OCI-M2 (cell line): ENCODE measurements around the gene SERPINA10.
"Not testable (repeated sequence)": the region's sequence is repeated elsewhere in the genome, so short reads cannot be mapped to it uniquely, and the experiment has no call there.

Source experiments
- DNase-seq: peaks from one replicate; lab custom pipeline; 2025; ENCODE audit not compliant: unreplicated experiment; lab: John Stamatoyannopoulos, UW

Gene SERPINA10

GRCh38 chr14:94285158-94285557 is 7.9 kb downstream of the SERPINA10 start:
- DNase-seq = no peak

GRCh38 chr14:94284221-94284620 is 8.8 kb downstream of the SERPINA10 start:
- no peak for DNase-seq

GRCh38 chr14:94282991-94283723 is 9.9 kb downstream of the SERPINA10 start:
- no peak for DNase-seq

- DNase-seq = no peak
These were observed 14.3 kb downstream of the SERPINA10 start for GRCh38 chr14:94278731-94279130.

GRCh38 chr14:94276898-94277561 is 16.0 kb downstream of the SERPINA10 start:
- not testable (repeated sequence) for DNase-seq

GRCh38 chr14:94269156-94269555 is 23.9 kb downstream of the SERPINA10 start:
- no peak for DNase-seq

GRCh38 chr14:94268582-94268981 is 24.5 kb downstream of the SERPINA10 start:
- not testable (repeated sequence) for DNase-seq

GRCh38 chr14:94267352-94267751 is 25.7 kb downstream of the SERPINA10 start:
- no peak for DNase-seq

- not testable (repeated sequence) for DNase-seq
These were observed 28.9 kb downstream of the SERPINA10 start for GRCh38 chr14:94264195-94264594.

GRCh38 chr14:94244182-94244581 is 48.9 kb downstream of the SERPINA10 start:
- DNase-seq = no peak

GRCh38 chr14:94239406-94239805 is 53.7 kb downstream of the SERPINA10 start:
- no peak for DNase-seq

GRCh38 chr14:94237983-94238382 is 55.1 kb downstream of the SERPINA10 start:
- DNase-seq = no peak

- no peak for DNase-seq
These were observed 56.0 kb downstream of the SERPINA10 start for GRCh38 chr14:94237046-94237445.
